Measurements from ENCODE around the gene UGGT2. TPM values are rescaled to one million over a fixed set of nuclear protein-coding genes. Genes with fewer than 3 reads are reported as not detected.

The UGGT2 gene
- total RNA-seq, 2 donors from 2014 or later: 37.2 to 40.9 TPM

DNA sequence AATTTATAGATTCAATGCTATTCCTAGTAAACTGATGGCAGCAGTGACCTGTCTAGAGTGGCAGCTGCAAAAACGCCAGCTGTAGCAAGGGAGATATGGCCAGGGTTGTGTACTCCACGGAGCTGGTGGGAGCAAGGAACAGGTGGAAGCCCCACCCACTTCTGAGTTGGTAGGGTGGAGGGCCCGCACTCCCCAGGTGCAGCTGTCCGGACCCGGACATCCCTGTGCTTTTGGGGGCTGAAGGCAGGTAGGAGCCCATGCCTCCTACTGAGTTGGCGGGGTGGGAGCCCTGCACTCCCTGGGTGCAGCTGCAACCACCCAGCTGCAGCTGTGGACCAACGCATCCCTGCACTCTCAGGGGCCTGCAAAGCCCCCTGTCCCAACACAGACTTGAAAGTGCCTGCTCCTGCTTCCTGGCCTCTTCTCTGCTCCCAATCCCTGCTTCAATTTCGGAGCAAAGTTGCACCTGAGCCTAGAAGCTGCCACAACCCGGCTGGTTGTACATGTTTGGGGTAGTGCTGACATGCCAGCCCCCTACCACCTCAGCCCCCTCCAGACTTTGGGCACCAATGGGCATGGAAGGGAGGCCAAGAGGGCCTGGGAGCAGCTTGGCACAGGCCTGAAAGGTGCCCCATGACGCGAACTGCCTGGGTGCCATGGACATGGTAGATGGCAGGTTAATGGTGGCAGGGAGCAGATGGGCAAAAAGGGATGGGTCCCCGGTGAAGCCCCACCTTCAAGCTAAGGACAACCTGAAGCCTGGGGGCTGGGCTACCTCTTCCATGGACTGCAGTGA, 19.8 kb downstream of the UGGT2 start:
- no peaks in the 10 kb centered on the region for H3K4me1 ChIP-seq (ENCODE audit: control insufficient read depth, insufficient read depth, low read length)
- Mint-ChIP-seq H3K27ac (no peak overlapping the region), H3K27me3 (ENCODE audit: insufficient read depth) (no peaks in the 10 kb centered on the region), H3K9me3 (no peaks in the 10 kb centered on the region), H3K4me3 (no peak overlapping the region), H3K4me1 (peaks cover 11% of the 10 kb centered on the region), H3K36me3 (ENCODE audit: low read depth) (peaks cover 18% of the 10 kb centered on the region)
- no peak for DNase-seq
- H3K4me3 ChIP-seq (ENCODE audit: low read length): no peak overlapping the region
- peaks cover 8% of the 10 kb centered on the region for H3K36me3 ChIP-seq (ENCODE audit: control insufficient read depth, insufficient read depth, low read length)
- H3K27me3 ChIP-seq (ENCODE audit: control insufficient read depth, insufficient read depth, low read length, poor library complexity, severe bottlenecking): no peaks in the 10 kb centered on the region
- H3K9ac ChIP-seq (ENCODE audit: extremely low read depth, low read length, poor library complexity, severe bottlenecking): no peak overlapping the region
- H3K27ac ChIP-seq (ENCODE audit: low read depth, low read length): no peak overlapping the region
- TF ChIP-seq, protein P1, sequence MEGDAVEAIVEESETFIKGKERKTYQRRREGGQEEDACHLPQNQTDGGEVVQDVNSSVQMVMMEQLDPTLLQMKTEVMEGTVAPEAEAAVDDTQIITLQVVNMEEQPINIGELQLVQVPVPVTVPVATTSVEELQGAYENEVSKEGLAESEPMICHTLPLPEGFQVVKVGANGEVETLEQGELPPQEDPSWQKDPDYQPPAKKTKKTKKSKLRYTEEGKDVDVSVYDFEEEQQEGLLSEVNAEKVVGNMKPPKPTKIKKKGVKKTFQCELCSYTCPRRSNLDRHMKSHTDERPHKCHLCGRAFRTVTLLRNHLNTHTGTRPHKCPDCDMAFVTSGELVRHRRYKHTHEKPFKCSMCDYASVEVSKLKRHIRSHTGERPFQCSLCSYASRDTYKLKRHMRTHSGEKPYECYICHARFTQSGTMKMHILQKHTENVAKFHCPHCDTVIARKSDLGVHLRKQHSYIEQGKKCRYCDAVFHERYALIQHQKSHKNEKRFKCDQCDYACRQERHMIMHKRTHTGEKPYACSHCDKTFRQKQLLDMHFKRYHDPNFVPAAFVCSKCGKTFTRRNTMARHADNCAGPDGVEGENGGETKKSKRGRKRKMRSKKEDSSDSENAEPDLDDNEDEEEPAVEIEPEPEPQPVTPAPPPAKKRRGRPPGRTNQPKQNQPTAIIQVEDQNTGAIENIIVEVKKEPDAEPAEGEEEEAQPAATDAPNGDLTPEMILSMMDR (conservative IDR thresholded peaks at IDR 0.05): no peak
- H3K9me3 ChIP-seq (ENCODE audit: control insufficient read depth, low read length): peaks cover 10% of the 10 kb centered on the region
- 94 to 97% methylated on average over 6 to 12 of the region's 12 CpGs for WGBS, 2 experiments (ENCODE audit: insufficient coverage in 1 of 2, insufficient read length in 1 of 2)

DNA sequence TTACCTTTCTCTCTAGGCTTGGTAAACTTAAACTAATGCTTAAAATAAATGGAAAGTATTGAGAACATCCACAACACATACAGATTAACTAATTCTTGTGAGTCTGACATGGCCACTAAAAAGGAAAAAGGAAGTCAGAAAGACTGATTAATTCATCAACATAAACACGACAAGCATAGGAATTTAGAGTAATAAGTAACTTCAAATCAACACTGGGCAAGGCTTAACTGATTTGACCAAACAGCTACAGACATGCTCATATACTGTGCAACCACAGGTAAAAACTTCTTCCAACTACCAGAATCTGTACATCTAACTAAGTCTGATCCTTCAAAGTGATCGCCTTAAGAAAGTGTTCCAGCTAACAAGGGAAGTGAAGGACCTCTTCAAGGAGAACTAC, 20.5 kb downstream of the UGGT2 start:
- Mint-ChIP-seq H3K27ac (no peak overlapping the region), H3K4me1 (peaks cover 11% of the 10 kb centered on the region), H3K9me3 (no peaks in the 10 kb centered on the region), H3K4me3 (no peak overlapping the region), H3K36me3 (ENCODE audit: low read depth) (peaks cover 20% of the 10 kb centered on the region), H3K27me3 (ENCODE audit: insufficient read depth) (no peaks in the 10 kb centered on the region)
- Histone ChIP-seq H3K27me3 (ENCODE audit: control insufficient read depth, insufficient read depth, low read length, poor library complexity, severe bottlenecking) (no peaks in the 10 kb centered on the region), H3K9me3 (ENCODE audit: control insufficient read depth, low read length) (peaks cover 10% of the 10 kb centered on the region), H3K9ac (ENCODE audit: extremely low read depth, low read length, poor library complexity, severe bottlenecking) (no peak overlapping the region), H3K36me3 (ENCODE audit: control insufficient read depth, insufficient read depth, low read length) (peaks cover 14% of the 10 kb centered on the region), H3K27ac (ENCODE audit: low read depth, low read length) (no peak overlapping the region), H3K4me3 (ENCODE audit: low read length) (no peak overlapping the region), H3K4me1 (ENCODE audit: control insufficient read depth, insufficient read depth, low read length) (no peaks in the 10 kb centered on the region)
- 95 to 100% methylated on average over 1 to 2 of the region's 2 CpGs for WGBS, 2 experiments (ENCODE audit: insufficient coverage in 1 of 2, insufficient read length in 1 of 2)
- TF ChIP-seq, protein P1 (conservative IDR thresholded peaks at IDR 0.05): no peak
- no peak for DNase-seq

DNA sequence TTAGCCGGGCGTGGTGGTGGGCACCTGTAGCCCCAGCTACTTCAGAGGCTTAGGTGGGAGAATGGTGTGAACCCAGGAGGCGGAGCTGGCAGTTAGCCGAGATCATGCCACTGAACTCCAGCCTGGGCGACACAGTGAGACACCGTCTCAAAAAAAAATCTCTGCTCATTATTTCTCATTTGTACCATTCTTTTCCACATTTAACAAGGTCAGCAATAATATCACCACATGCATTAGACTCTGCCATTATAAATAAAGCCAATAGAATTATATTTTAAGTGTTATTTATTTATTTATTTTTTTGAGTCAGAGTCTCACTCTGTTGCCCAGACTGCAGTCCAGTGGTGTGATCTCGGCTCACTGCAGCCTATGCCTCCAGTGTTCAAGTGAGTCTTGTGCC, 24.2 kb downstream of the UGGT2 start:
- Histone ChIP-seq H3K27me3 (ENCODE audit: control insufficient read depth, insufficient read depth, low read length, poor library complexity, severe bottlenecking) (no peaks in the 10 kb centered on the region), H3K4me3 (ENCODE audit: low read length) (no peak overlapping the region), H3K36me3 (ENCODE audit: control insufficient read depth, insufficient read depth, low read length) (peaks cover 18% of the 10 kb centered on the region), H3K4me1 (ENCODE audit: control insufficient read depth, insufficient read depth, low read length) (no peaks in the 10 kb centered on the region), H3K9me3 (ENCODE audit: control insufficient read depth, low read length) (peaks cover 2% of the 10 kb centered on the region), H3K27ac (ENCODE audit: low read depth, low read length) (no peak overlapping the region), H3K9ac (ENCODE audit: extremely low read depth, low read length, poor library complexity, severe bottlenecking) (no peak overlapping the region)
- H3K27ac Mint-ChIP-seq: no peak overlapping the region
- no peaks in the 10 kb centered on the region for H3K27me3 Mint-ChIP-seq (ENCODE audit: insufficient read depth)
- no peak for DNase-seq
- H3K4me3 Mint-ChIP-seq: no peak overlapping the region
- no peaks in the 10 kb centered on the region for H3K9me3 Mint-ChIP-seq
- peaks cover 4% of the 10 kb centered on the region for H3K4me1 Mint-ChIP-seq
- WGBS, 2 experiments (ENCODE audit: insufficient coverage in 1 of 2, insufficient read length in 1 of 2): 94 to 100% methylated on average over 3 to 7 of the region's 7 CpGs
- TF ChIP-seq, protein P1 (conservative IDR thresholded peaks at IDR 0.05): no peak
- peaks cover 21% of the 10 kb centered on the region for H3K36me3 Mint-ChIP-seq (ENCODE audit: low read depth)

All from endodermal cell (in vitro differentiated cells).